Stimulated activated CD8-positive, alpha-beta memory T cell treated with anti-CD3 and anti-CD28 coated beads, Interleukin-12 subunit alpha, Interleukin-12 subunit beta, amount 100 ng/mL, for 4 hours (primary cell): ENCODE measurements around the gene GRPR.
"Not testable (repeated sequence)": the region's sequence is repeated elsewhere in the genome, so short reads cannot be mapped to it uniquely, and the experiment has no call there.

Experiments used
- DNase-seq: peaks from one replicate; pipeline ENCODE4 v3.0.0-alpha.2; 2020; ENCODE audit warnings: low read depth

The GRPR gene

GRCh38 chrX:16137416-16138107 lies 14.2 kb downstream of the GRPR start:
- DNase-seq: no peak

- DNase-seq: no peak
These were observed 14.7 kb downstream of the GRPR start for GRCh38 chrX:16138108-16138427.

- no peak for DNase-seq
These were observed 17.1 kb downstream of the GRPR start for GRCh38 chrX:16140448-16140847.

- no peak for DNase-seq
These were observed 17.6 kb downstream of the GRPR start for GRCh38 chrX:16140983-16141382.

- no peak for DNase-seq
These were observed 18.3 kb downstream of the GRPR start for GRCh38 chrX:16141422-16142245.

- no peak for DNase-seq
These were observed 18.8 kb downstream of the GRPR start for GRCh38 chrX:16142246-16142558.

GRCh38 chrX:16143968-16144367 lies 20.6 kb downstream of the GRPR start:
- DNase-seq: no peak

- DNase-seq: no peak
These were observed 21.1 kb downstream of the GRPR start for GRCh38 chrX:16144420-16144819.

GRCh38 chrX:16145093-16145492 lies 21.7 kb downstream of the GRPR start:
- not testable (repeated sequence) for DNase-seq

GRCh38 chrX:16145656-16146055 lies 22.3 kb downstream of the GRPR start:
- no peak for DNase-seq

GRCh38 chrX:16148896-16149295 lies 25.5 kb downstream of the GRPR start:
- DNase-seq: no peak

- no peak for DNase-seq
These were observed 32.3 kb downstream of the GRPR start for GRCh38 chrX:16155581-16156096.

- DNase-seq: no peak
These were observed 33.4 kb downstream of the GRPR start for GRCh38 chrX:16156692-16157331.

- no peak for DNase-seq
These were observed 37.4 kb downstream of the GRPR start for GRCh38 chrX:16160729-16161128.

- not testable (repeated sequence) for DNase-seq
These were observed 37.8 kb downstream of the GRPR start for GRCh38 chrX:16161173-16161572.

GRCh38 chrX:16162391-16162790 lies 39.0 kb downstream of the GRPR start:
- no peak for DNase-seq

GRCh38 chrX:16164748-16165147 lies 41.4 kb downstream of the GRPR start:
- no peak for DNase-seq

GRCh38 chrX:16167181-16167580 lies 43.8 kb downstream of the GRPR start, which contains the start of gene MAGEB17:
Gene MAGEB17, plus strand, starts transcription at chrX:16167481. Its CDS starts 2,902 bp downstream, at chrX:16170383.
- DNase-seq: no peak

- DNase-seq: no peak
These were observed 47.7 kb downstream of the GRPR start for GRCh38 chrX:16171039-16171438.

GRCh38 chrX:16171944-16172343 lies 48.6 kb downstream of the GRPR start:
- no peak for DNase-seq

GRCh38 chrX:16172391-16172790 lies 49.0 kb downstream of the GRPR start:
- DNase-seq: no peak

- DNase-seq: no peak
These were observed 52.1 kb downstream of the GRPR start for GRCh38 chrX:16175329-16176061.
